Left lung (tissue), 10 donors: ENCODE data around the gene TRPT1. TPM values are rescaled to one million over a fixed set of nuclear protein-coding genes. Genes with fewer than 3 reads are reported as not detected.

ENCODE experiments used
- ATAC-seq: fragments of 200-7000 bp; cut with Tn5 transposase; one replicate; pipeline ENCODE4 v1.9.1; 2020; ENCODE audit warnings: moderate library complexity
- DNase-seq, 4 donors: peaks; one replicate each; pipeline ENCODE4 v3.0.0-alpha.2; 2013 to 2020
- H3K27ac ChIP-seq, 2 donors: fragments of 200-600 bp; sonication (generic) in 1 of 2; one replicate each; pipeline versions ENCODE4 v1.5.0 to v1.8.0; 2020 to 2021
- H3K27me3 ChIP-seq, 2 donors: fragments of 200-600 bp; sonication (generic) in 1 of 2; one replicate each; pipeline versions ENCODE4 v1.5.0 to v1.8.0; 2020 to 2021
- H3K36me3 ChIP-seq, 2 donors: fragments of 200-600 bp; sonication (generic) in 1 of 2; one replicate each; pipeline versions ENCODE4 v1.5.0 to v1.8.0; 2020 to 2021
- H3K4me1 ChIP-seq, 2 donors: fragments of 200-600 bp; one replicate each; pipeline ENCODE4 v1.8.0; 2021
- H3K4me3 ChIP-seq, 2 donors: fragments of 200-600 bp; sonication (generic) in 1 of 2; one replicate each; pipeline versions ENCODE4 v1.5.0 to v1.8.0; 2020 to 2021; ENCODE audit warnings: mild to moderate bottlenecking in 1 of 2
- H3K9me3 ChIP-seq, 2 donors: fragments of 200-600 bp; sonication (generic) in 1 of 2; one replicate each; pipeline versions ENCODE4 v1.5.0 to v1.8.0; 2020 to 2021
- intact Hi-C, 2 donors: fragments of 100-400 bp; cut with DNase I; formaldehyde crosslinking; loops; one replicate each; pipeline versions ENCODE4 v1.11.2 to v1.14.2; 2022
- polyA plus RNA-seq, 6 donors: library from polyadenylated mRNA; unstranded; fragments of 120-200 nt; gene quantifications; one replicate each; pipeline ENCODE4 v1.2.1, GENCODE V29; 2013; ENCODE audit not compliant: insufficient read length in 6 of 6
- total RNA-seq, 2 donors: library from RNA; stranded (reverse); fragmentation: NEBNext Ultra II Directional; extraction: Animal tissue kit (Norgen Biotek cat#: 25700); gene quantifications; one replicate each; pipeline ENCODE4 v1.2.1, GENCODE V29; 2021
- TF ChIP-seq, protein P1 (sequence below), 2 donors: fragments of 200-600 bp; sonication (generic) in 1 of 2; IDR thresholded peaks; one replicate each; pipeline versions ENCODE4 v1.5.0 to v1.8.0; 2021; ENCODE audit warnings: antibody characterized with exemption in 2 of 2
- donor health status: DM: no; HTN: yes; CAD: no.
- donor health status: DM: no; HTN: no; CAD: no.

TRPT1 gene
- total and polyA plus RNA-seq, 8 donors = 26.3 to 33.2 (median 28.2) TPM

- H3K36me3 ChIP-seq = peaks cover 0 to 14% of the 10 kb centered on the region in 2 donors
- H3K9me3 ChIP-seq = no peaks in the 10 kb centered on the region
- peaks cover 0 to 4% of the 10 kb centered on the region in 2 donors for H3K27me3 ChIP-seq
- H3K4me1 ChIP-seq = peaks cover 16 to 74% of the 10 kb centered on the region in 2 donors
- peak overlapping the region; percentile 6 to 33 for H3K27ac ChIP-seq
- TF ChIP-seq, protein P1, sequence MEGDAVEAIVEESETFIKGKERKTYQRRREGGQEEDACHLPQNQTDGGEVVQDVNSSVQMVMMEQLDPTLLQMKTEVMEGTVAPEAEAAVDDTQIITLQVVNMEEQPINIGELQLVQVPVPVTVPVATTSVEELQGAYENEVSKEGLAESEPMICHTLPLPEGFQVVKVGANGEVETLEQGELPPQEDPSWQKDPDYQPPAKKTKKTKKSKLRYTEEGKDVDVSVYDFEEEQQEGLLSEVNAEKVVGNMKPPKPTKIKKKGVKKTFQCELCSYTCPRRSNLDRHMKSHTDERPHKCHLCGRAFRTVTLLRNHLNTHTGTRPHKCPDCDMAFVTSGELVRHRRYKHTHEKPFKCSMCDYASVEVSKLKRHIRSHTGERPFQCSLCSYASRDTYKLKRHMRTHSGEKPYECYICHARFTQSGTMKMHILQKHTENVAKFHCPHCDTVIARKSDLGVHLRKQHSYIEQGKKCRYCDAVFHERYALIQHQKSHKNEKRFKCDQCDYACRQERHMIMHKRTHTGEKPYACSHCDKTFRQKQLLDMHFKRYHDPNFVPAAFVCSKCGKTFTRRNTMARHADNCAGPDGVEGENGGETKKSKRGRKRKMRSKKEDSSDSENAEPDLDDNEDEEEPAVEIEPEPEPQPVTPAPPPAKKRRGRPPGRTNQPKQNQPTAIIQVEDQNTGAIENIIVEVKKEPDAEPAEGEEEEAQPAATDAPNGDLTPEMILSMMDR (IDR thresholded peaks at IDR 0.05) = no peak
- no peak overlapping the region for H3K4me3 ChIP-seq
- DNase-seq (peak in 3 of 4 donors; percentile 74 to 87 (median 82)), ATAC-seq (peak; percentile 1)
- intact Hi-C loops = no loop called here
Measured at GRCh38 chr11:64237484-64237951, 11.5 kb upstream of the TRPT1 start.

DNA sequence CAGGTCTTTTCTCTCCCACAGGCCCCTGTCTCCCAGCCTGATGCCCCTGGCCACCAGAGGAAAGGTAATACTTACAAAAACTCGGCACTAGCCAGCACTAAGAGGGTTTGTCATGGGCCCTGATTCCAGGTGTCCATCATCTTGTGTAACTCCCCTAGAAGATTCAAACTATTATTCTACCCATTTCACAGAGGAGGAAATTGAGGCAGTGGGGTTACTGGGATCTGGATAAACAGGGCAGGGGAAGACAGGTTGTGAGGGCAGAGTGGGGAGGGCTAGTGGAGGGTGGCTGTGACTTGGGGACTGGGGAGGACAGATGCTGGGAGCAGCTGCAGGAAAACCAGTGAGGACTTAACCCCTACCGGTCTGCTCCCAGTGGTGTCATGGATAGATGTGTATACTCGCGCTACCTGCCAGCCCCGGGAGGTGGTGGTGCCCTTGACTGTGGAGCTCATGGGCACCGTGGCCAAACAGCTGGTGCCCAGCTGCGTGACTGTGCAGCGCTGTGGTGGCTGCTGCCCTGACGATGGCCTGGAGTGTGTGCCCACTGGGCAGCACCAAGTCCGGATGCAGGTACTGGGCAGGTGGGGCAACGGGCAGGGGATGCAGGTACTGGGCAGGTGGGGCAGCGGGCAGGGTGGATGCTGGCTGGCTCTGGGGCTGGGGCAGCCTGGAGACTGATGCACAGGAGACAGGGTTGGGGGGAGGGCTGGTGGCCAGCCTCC, 9.6 kb upstream of the TRPT1 start:
- ATAC-seq = no peak
- peaks cover 0 to 4% of the 10 kb centered on the region in 2 donors for H3K27me3 ChIP-seq
- H3K27ac ChIP-seq = peak overlapping the region; percentile 59 to 64
- TF ChIP-seq, protein P1 (IDR thresholded peaks at IDR 0.05) = no peak
- H3K9me3 ChIP-seq = no peaks in the 10 kb centered on the region
- peaks cover 15 to 83% of the 10 kb centered on the region in 2 donors for H3K4me1 ChIP-seq
- intact Hi-C loops = no loop called here
- peak in 1 of 4 donors; percentile 73 for DNase-seq
- H3K4me3 ChIP-seq = peak overlapping the region; percentile 65 to 76
- peaks cover 0 to 14% of the 10 kb centered on the region in 2 donors for H3K36me3 ChIP-seq

GRCh38 chr11:64234647-64235379, 8.8 kb upstream of the TRPT1 start:
- TF ChIP-seq, protein P1 (IDR thresholded peaks at IDR 0.05) = no peak
- intact Hi-C loops = no loop called here
- DNase-seq = peak in 2 of 4 donors; percentile 44 to 90
- ATAC-seq = peak; percentile 38
- Histone ChIP-seq H3K9me3 (no peaks in the 10 kb centered on the region), H3K27ac (peak overlapping the region; percentile 59 to 64), H3K4me1 (peaks cover 16 to 78% of the 10 kb centered on the region in 2 donors), H3K4me3 (peak overlapping the region; percentile 65 to 76), H3K36me3 (peaks cover 0 to 14% of the 10 kb centered on the region in 2 donors), H3K27me3 (peaks cover 0 to 4% of the 10 kb centered on the region in 2 donors)

DNA sequence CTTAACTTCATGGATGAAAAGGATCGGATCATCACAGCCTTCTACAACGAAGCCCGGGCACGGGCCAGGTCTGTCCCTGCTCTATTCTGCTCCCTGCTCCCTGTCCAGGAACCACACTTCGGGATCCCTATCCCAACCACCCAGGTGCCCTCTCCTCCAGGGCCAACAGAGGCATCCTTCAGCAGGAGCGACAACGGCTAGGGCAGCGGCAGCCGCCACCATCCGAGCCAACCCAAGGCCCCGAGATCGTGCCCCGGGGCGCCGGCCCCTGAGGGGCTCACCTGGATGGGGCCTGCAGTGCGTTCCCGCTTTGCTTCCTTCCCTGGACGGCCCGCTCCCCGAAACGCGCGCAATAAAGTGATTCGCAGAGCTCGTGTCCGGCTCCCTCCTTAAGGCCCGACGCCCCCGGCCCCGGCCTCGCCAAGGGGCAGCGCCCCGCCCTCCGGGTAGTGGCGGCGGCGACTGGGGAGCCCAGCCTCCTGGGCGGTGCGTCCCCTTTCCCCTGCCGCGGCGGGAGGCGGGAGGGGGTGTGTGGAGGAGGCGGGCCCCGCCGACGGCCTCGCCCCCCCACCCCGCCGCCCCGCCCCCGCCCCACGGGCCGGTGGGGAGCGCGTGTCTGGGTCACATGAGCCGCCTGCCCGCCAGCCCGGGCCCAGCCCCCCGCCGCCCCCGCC, 8.1 kb upstream of the TRPT1 start, which contains the start of gene VEGFB:
TSS of gene VEGFB (plus strand) at position 672 of the 674 bp plus-strand sequence. CDS start 250 bp downstream, outside the sequence.
- Histone ChIP-seq H3K4me3 (peak within 1 kb of the TSS; percentile 65 to 76), H3K9me3 (no peaks in the 10 kb centered on the region), H3K36me3 (peaks cover 0 to 14% of the 10 kb centered on the region in 2 donors), H3K27me3 (peaks cover 0 to 4% of the 10 kb centered on the region in 2 donors), H3K27ac (peak within 1 kb of the TSS; percentile 64 to 65), H3K4me1 (peaks cover 22 to 78% of the 10 kb centered on the region in 2 donors)
- DNase-seq = peak in 3 of 4 donors; percentile 73 to 93 (median 84)
- intact Hi-C loops = no loop called here
- peak; percentile 68 for ATAC-seq
- TF ChIP-seq, protein P1 (IDR thresholded peaks at IDR 0.05) = no peak
